Activated CD4-positive, alpha-beta T cell treated with anti-CD3 and anti-CD28 coated beads, Interleukin-10, Interleukin-2, amounts not matched to agents 100 ng/mL and 50 ng/mL, durations not matched to agents 16 hours and 8 hours (primary cell): ENCODE results near the gene STX19.
"Not testable (repeated sequence)": the region's sequence is repeated elsewhere in the genome, so short reads cannot be mapped to it uniquely, and the experiment has no call there.

Experiments used
- DNase-seq: peaks from one replicate; pipeline ENCODE4 v3.0.0-alpha.2; 2020

The STX19 gene

GRCh38 chr3:93973131-93974126 lies 55.0 kb downstream of the STX19 start, which contains the start of gene PROS1:
PROS1 (minus strand) TSS chr3:93973896; CDS start chr3:93973749, 147 bp downstream.
- DNase-seq = peak; percentile 59

DNA sequence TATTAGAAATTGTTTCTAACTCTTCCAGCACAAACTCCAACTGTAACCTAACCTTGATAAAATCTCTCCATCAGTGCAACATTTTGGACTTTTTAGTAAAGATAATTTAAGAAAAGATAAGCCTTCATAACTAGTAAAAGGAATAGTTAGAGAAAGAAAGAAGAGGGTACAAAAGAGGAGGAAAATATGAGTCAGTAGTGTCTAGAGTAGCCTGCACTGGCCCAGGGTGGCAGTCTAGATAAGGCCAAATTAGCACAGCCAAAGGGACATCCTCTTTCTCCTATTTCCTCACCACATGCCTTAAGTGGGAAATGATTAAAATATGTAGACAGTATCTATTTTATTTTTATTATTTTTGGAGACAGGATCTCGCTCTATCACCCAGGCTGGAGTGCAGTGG lies 58.4 kb downstream of the STX19 start:
- DNase-seq = no peak

- DNase-seq = no peak
These were observed 59.0 kb downstream of the STX19 start for GRCh38 chr3:93969443-93969842.

DNA sequence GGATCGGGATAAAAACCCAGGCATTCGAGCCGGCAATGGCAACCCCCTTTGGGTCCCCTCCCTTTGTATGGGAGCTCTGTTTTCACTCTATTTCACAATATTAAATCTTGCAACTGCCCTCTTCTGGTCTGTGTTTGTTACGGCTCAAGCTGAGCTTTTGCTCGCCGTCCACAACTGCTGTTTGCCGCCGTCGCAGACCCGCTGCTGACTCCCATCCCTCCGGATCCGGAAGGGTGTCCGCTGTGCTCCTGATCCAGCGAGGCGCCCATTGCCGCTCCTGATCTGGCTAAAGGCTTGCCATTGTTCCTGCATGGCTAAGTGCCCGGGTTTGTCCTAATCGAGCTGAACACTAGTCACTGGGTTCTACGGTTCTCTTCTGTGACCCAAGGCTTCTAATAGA lies 63.3 kb downstream of the STX19 start:
- not testable (repeated sequence) for DNase-seq
